AG09309 (cell line): ENCODE measurements around the gene TRABD2A.
A peak's percentile ranks its signal among the peaks of the same experiment; 100 is the strongest.
"Not testable (repeated sequence)": the region's sequence is repeated elsewhere in the genome, so short reads cannot be mapped to it uniquely, and the experiment has no call there.

Experiments
- DNase-seq: peaks from one replicate; pipeline ENCODE4 v3.0.0-alpha.2; 2010; ENCODE audit warnings: low read depth
- H3K4me3 ChIP-seq: 2 replicates; pipeline ENCODE4 v1.5.1; 2011; ENCODE audit warnings: mild to moderate bottlenecking, low read depth, low read length, moderate library complexity; ENCODE audit not compliant: control insufficient read depth
- TF ChIP-seq, protein P1 (sequence below): IDR thresholded peaks from 2 replicates; pipeline ENCODE4 v1.5.1; 2011; ENCODE audit warnings: mild to moderate bottlenecking, low read depth, low read length, inconsistent platforms; ENCODE audit not compliant: insufficient read depth, control insufficient read depth; ENCODE audit errors: missing control alignments

Gene TRABD2A

DNA sequence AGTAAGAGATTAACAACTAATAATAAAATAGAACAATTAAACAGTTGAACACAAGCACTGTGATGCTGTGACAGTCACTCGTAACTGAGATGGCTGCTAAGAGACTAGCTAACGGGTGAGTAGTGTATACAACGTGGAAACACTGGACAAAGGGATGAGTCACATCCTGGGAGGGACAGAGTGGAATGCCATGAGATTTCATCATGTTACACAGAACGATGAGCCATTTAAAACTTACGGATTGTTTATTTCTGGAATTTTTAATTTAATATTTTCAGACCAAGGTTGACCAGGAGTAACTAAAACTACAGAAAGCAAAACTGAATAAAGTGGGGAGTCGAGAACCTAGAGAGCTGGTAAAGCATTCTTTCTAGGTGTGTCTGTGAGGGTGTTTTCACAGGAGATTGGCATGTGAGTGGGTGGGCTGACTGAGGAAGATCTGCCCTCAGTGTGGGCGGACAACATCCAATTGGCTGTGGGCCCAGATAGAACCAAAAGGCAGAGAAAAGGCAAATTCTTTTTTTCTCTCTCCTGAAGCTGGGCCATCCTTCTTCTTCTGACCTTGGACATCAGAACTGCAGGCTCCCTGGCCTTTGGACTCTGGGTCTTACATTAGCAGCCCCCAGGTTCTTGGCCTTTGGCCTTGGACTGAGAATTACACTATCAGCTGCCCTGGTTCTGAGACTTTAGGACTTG is 39.1 kb upstream of the TRABD2A start:
- DNase-seq: peak; percentile 94
- H3K4me3 ChIP-seq: peak overlapping the region; percentile 26
- TF ChIP-seq, protein P1, sequence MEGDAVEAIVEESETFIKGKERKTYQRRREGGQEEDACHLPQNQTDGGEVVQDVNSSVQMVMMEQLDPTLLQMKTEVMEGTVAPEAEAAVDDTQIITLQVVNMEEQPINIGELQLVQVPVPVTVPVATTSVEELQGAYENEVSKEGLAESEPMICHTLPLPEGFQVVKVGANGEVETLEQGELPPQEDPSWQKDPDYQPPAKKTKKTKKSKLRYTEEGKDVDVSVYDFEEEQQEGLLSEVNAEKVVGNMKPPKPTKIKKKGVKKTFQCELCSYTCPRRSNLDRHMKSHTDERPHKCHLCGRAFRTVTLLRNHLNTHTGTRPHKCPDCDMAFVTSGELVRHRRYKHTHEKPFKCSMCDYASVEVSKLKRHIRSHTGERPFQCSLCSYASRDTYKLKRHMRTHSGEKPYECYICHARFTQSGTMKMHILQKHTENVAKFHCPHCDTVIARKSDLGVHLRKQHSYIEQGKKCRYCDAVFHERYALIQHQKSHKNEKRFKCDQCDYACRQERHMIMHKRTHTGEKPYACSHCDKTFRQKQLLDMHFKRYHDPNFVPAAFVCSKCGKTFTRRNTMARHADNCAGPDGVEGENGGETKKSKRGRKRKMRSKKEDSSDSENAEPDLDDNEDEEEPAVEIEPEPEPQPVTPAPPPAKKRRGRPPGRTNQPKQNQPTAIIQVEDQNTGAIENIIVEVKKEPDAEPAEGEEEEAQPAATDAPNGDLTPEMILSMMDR: no peak

DNA sequence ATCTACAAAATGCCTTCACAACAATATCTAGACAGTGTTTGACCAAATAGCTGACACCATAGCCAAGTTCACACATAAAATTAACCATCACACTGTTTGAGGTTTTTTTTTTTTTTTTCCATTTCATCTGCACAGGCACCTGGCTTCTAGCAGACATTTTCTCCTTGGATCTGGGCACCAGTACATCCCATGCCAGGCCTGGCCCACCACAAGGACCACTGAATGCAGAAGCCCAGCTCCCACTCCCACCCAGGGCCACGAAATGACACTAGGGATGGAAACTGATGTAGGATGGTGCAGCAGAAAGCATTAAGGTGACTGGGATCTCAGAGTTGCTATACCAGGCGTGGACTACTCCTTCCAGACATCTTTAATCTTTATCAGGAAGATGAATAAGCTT is 37.5 kb upstream of the TRABD2A start:
- no peak overlapping the region for H3K4me3 ChIP-seq
- TF ChIP-seq, protein P1: no peak
- no peak for DNase-seq

DNA sequence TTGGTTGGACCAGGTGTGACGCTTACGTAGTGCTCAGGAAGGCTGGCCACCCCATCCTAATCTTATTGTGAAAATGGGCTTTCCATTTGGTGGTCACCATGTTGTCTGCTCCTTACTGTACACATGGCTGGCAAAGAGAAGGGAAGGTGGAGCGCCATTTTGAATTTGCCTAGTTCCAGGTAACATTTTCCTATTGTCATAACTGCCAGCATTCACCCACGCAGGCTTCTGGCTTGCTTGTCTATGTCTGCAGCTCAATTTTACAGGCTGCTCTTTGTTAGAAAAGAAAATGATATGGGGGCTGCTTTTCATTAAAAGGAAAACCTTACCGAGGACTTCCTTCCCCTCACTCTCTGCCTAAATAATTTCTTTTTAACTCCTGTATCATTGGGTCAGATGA is 36.9 kb upstream of the TRABD2A start:
- DNase-seq, H3K4me3 ChIP-seq: not testable (repeated sequence)

DNA sequence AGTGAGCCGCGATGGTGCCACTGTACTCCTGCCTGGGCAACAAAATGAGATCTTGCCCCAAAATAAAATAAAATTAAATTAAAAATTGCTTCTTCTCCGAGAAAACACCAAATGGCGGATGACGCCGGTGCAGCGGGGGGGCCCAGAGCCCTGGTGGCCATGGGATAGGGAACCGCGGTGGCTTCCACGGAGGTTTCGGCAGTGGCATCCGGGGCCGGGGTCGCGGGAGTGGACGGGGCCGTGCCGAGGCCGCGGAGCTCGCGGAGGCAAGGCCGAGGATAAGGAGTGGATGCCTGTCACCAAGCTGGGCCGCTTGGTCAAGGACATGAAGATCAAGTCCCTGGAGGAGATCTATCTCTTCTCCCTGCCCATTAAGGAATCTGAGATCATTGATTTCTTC is 34.8 kb upstream of the TRABD2A start:
- not testable (repeated sequence) for DNase-seq

DNA sequence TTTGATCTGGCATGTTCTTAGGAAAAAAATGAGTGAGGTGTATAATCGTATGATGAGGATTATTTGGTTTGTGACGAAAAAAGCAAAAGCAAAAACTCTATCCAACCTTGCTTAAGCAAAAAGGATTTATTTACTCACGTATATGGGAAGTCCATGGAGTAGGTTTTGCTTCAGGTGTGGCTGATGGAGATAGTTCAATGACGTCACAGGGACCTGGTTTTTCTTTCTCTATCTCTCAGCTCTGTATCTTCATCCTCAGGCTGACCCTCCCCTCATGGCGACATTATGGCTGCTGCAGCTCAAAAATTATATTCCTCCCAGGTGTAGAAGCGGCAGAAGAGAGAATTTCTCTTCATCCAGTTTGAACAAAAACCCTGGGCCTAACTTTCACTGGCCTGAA is 33.5 kb upstream of the TRABD2A start:
- no peak for DNase-seq
- TF ChIP-seq, protein P1: no peak
- no peak overlapping the region for H3K4me3 ChIP-seq

More for the DNA sequence above, 34.8 kb upstream of the TRABD2A start:
- not testable (repeated sequence) for H3K4me3 ChIP-seq

DNA sequence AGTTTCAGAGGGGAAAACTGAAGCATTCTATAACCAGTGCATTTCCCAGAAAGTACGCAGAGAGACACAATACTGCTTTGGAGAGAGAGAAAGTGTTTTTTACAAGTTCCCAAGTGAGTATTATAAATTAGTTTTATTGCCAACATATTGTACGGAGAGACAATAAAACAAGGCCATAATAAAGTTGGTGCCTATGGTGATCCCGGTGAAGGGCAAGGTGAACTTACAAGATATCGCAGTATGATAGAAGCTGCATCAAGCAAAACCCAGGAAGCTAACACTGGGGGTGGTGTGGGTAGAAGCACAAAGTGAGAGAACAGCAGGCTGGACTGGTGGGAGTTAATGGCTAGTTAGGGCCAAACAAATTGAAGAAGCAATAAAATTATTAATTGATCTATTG is 32.1 kb upstream of the TRABD2A start:
- DNase-seq: no peak
- TF ChIP-seq, protein P1: no peak

DNA sequence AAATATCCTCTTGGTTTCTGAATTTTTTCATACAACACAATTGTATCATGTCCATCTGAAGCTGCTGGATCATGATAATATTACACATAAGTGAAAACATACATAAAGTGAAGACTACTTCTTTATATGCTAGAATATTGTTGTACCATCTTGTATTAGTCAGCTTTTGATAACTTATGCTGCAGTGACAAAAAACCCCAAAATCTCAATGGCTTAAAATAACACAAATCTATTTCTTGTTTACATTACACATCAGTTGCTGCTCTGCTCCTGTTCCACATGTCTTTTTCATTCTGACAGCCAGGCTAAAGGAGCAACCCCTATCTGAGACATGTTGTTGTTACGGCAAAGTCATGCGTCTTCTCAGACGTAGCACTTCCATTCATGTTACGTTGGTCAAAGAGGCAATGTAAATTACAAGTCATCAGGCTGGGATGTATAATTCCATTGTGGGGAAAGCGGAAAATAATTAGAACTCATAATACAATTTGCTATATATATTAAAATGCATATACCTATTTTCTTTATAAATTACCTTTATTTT is 30.3 kb upstream of the TRABD2A start:
- TF ChIP-seq, protein P1: no peak
- H3K4me3 ChIP-seq: no peak overlapping the region
- DNase-seq: no peak

More for the DNA sequence above, 32.1 kb upstream of the TRABD2A start:
- no peak overlapping the region for H3K4me3 ChIP-seq

DNA sequence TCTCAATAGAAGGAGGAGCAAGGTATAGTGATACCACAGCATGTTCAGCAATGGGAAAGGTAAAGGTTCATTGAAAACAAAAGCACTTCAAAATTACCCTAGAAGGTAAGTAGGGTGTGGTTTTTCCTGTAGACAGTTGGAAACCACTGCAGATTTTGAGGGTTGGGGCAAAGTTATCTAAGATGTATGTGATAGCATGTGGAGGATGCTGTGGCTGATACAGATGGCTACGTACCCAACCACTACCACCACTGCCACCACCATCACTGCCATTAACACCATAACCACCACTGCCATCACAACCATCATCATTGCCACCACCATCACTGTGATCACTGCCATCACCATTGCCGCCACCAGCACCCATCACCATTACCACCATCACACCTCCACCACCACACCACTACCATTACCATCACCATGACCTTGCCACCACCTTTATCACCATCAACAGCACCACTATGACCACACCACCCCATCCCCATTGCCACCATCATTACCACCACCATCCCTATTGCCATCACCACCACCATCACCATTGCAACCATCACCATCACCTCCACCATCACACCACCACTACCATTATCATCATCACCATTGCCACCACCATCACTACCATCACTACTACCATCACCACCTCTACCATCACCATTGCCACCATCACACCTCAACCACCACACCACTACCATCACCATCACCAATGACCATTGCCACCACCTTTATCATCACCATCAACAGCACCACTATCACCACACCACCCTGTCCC is 28.2 kb upstream of the TRABD2A start:
- DNase-seq: no peak
- no peak overlapping the region for H3K4me3 ChIP-seq
- TF ChIP-seq, protein P1: no peak
